Esophagus (tissue), 2 donors: ENCODE measurements around the gene GALNTL6. TPM values are rescaled to one million over a fixed set of nuclear protein-coding genes. Genes with fewer than 3 reads are reported as not detected.

Source experiments
- H3K27ac ChIP-seq, 2 donors: one replicate each; pipeline ENCODE4 v1.5.1; 2013; ENCODE audit warnings: low read depth in 2 of 2, mild to moderate bottlenecking in 2 of 2, inconsistent platforms in 1 of 2, low read length in 1 of 2, moderate library complexity in 1 of 2
- H3K27me3 ChIP-seq, 2 donors: one replicate each; pipeline ENCODE4 v1.6.1; 2013; ENCODE audit warnings: low read length in 2 of 2, control low read depth in 1 of 2, mild to moderate bottlenecking in 1 of 2; ENCODE audit not compliant: insufficient read depth in 2 of 2, control insufficient read depth in 1 of 2
- H3K36me3 ChIP-seq, 2 donors: one replicate each; pipeline ENCODE4 v1.6.1; 2013; ENCODE audit warnings: low read length in 1 of 2; ENCODE audit not compliant: control insufficient read depth in 2 of 2, insufficient read depth in 2 of 2
- H3K4me1 ChIP-seq, 2 donors: one replicate each; pipeline ENCODE4 v1.6.1; 2013; ENCODE audit warnings: low read length in 1 of 2; ENCODE audit not compliant: control insufficient read depth in 2 of 2, insufficient read depth in 2 of 2
- H3K4me3 ChIP-seq, 2 donors: one replicate each; pipeline ENCODE4 v1.5.1; 2013; ENCODE audit warnings: low read length in 2 of 2, mild to moderate bottlenecking in 2 of 2, low read depth in 1 of 2, moderate library complexity in 1 of 2
- H3K9me3 ChIP-seq, 2 donors: one replicate each; pipeline ENCODE4 v1.6.1; 2013; ENCODE audit warnings: mild to moderate bottlenecking in 2 of 2, low read depth in 1 of 2, low read length in 1 of 2, moderate library complexity in 1 of 2; ENCODE audit not compliant: control insufficient read depth in 2 of 2, insufficient read depth in 1 of 2
- WGBS, 2 donors: extraction: QIAGEN DNeasy Blood & Tissue Kit; methylation state at CpG; one replicate each; pipeline ENCODE4 v1.1.7; 2013; 5-methylcytosine and 5-hydroxymethylcytosine counted together
- polyA plus RNA-seq, 2 donors: library from polyadenylated mRNA; stranded (reverse); fragments of 200-250 nt; gene quantifications; one replicate each; pipeline ENCODE4 v1.2.3, GENCODE V29; 2013
- donor health status: healthy with polysubstance abuse.
- donor health status: Bipolar disorder and iron deficiency.

Gene GALNTL6
- polyA plus RNA-seq, 2 donors: not detected

GRCh38 chr4:171857302-171858012 is 44.3 kb downstream of the GALNTL6 start:
- H3K27me3 ChIP-seq: no peaks in the 10 kb centered on the region
- H3K4me1 ChIP-seq: no peaks in the 10 kb centered on the region
- no peak overlapping the region for H3K27ac ChIP-seq
- no peaks in the 10 kb centered on the region for H3K36me3 ChIP-seq
- no peak overlapping the region for H3K4me3 ChIP-seq
- 76 to 82% methylated on average over 3 of the region's 3 CpGs for WGBS, 2 donors
- peaks cover 0 to 2% of the 10 kb centered on the region in 2 donors for H3K9me3 ChIP-seq

- Histone ChIP-seq H3K4me1 (no peaks in the 10 kb centered on the region), H3K4me3 (no peak overlapping the region), H3K27ac (no peak overlapping the region), H3K36me3 (no peaks in the 10 kb centered on the region), H3K9me3 (no peaks in the 10 kb centered on the region), H3K27me3 (no peaks in the 10 kb centered on the region)
- WGBS, 2 donors: 68 to 73% methylated on average over 3 of the region's 3 CpGs
Measured at GRCh38 chr4:171875291-171875690, 62.1 kb downstream of the GALNTL6 start.

GRCh38 chr4:171876636-171877035 is 63.4 kb downstream of the GALNTL6 start:
- Histone ChIP-seq H3K4me3 (no peak overlapping the region), H3K9me3 (no peaks in the 10 kb centered on the region), H3K27ac (no peak overlapping the region), H3K27me3 (no peaks in the 10 kb centered on the region), H3K4me1 (no peaks in the 10 kb centered on the region), H3K36me3 (no peaks in the 10 kb centered on the region)
- WGBS, 2 donors: 62 to 67% methylated on average over 4 of the region's 4 CpGs

- no peak overlapping the region for H3K4me3 ChIP-seq
- H3K4me1 ChIP-seq: no peaks in the 10 kb centered on the region
- no peaks in the 10 kb centered on the region for H3K9me3 ChIP-seq
- H3K27ac ChIP-seq: no peak overlapping the region
- H3K36me3 ChIP-seq: no peaks in the 10 kb centered on the region
- no peaks in the 10 kb centered on the region for H3K27me3 ChIP-seq
- 71% methylated on average over 3 of the region's 3 CpGs for WGBS, 2 donors
Measured at GRCh38 chr4:171880136-171880535, 66.9 kb downstream of the GALNTL6 start.

GRCh38 chr4:171889681-171890080 is 76.5 kb downstream of the GALNTL6 start:
- Histone ChIP-seq H3K4me1 (no peaks in the 10 kb centered on the region), H3K9me3 (peaks cover 0 to 3% of the 10 kb centered on the region in 2 donors), H3K4me3 (no peak overlapping the region), H3K27me3 (no peaks in the 10 kb centered on the region), H3K27ac (no peak overlapping the region), H3K36me3 (no peaks in the 10 kb centered on the region)
- WGBS, 2 donors: 76 to 89% methylated on average over 3 of the region's 3 CpGs

GRCh38 chr4:171891038-171891437 is 77.8 kb downstream of the GALNTL6 start:
- H3K9me3 ChIP-seq: no peaks in the 10 kb centered on the region
- no peak overlapping the region for H3K27ac ChIP-seq
- 58 to 61% methylated on average over 2 of the region's 2 CpGs for WGBS, 2 donors
- no peaks in the 10 kb centered on the region for H3K36me3 ChIP-seq
- H3K27me3 ChIP-seq: no peaks in the 10 kb centered on the region
- H3K4me3 ChIP-seq: no peak overlapping the region
- no peaks in the 10 kb centered on the region for H3K4me1 ChIP-seq

- H3K9me3 ChIP-seq: no peaks in the 10 kb centered on the region
- H3K4me3 ChIP-seq: no peak overlapping the region
- H3K27ac ChIP-seq: no peak overlapping the region
- H3K36me3 ChIP-seq: no peaks in the 10 kb centered on the region
- H3K4me1 ChIP-seq: no peaks in the 10 kb centered on the region
- H3K27me3 ChIP-seq: no peaks in the 10 kb centered on the region
- WGBS, 2 donors: 63 to 70% methylated on average over 3 of the region's 3 CpGs
Measured at GRCh38 chr4:171896426-171896825, 83.2 kb downstream of the GALNTL6 start.

GRCh38 chr4:171919314-171919713 is 106.1 kb downstream of the GALNTL6 start:
- Histone ChIP-seq H3K9me3 (no peaks in the 10 kb centered on the region), H3K4me3 (no peak overlapping the region), H3K36me3 (no peaks in the 10 kb centered on the region), H3K4me1 (no peaks in the 10 kb centered on the region), H3K27me3 (no peaks in the 10 kb centered on the region), H3K27ac (no peak overlapping the region)
- 59 to 69% methylated on average over 2 of the region's 2 CpGs for WGBS, 2 donors

- no peaks in the 10 kb centered on the region for H3K36me3 ChIP-seq
- WGBS, 2 donors: 80 to 84% methylated on average over 3 of the region's 3 CpGs
- H3K4me1 ChIP-seq: no peaks in the 10 kb centered on the region
- H3K27me3 ChIP-seq: no peaks in the 10 kb centered on the region
- H3K9me3 ChIP-seq: no peaks in the 10 kb centered on the region
- H3K27ac ChIP-seq: no peak overlapping the region
- no peak overlapping the region for H3K4me3 ChIP-seq
Measured at GRCh38 chr4:171920901-171921300, 107.7 kb downstream of the GALNTL6 start.

GRCh38 chr4:171924746-171925376 is 111.7 kb downstream of the GALNTL6 start:
- Histone ChIP-seq H3K4me3 (no peak overlapping the region), H3K27me3 (no peaks in the 10 kb centered on the region), H3K9me3 (peaks cover 6% of the 10 kb centered on the region in 2 donors), H3K36me3 (no peaks in the 10 kb centered on the region), H3K27ac (no peak overlapping the region), H3K4me1 (no peaks in the 10 kb centered on the region)
- 60 to 66% methylated on average over 5 of the region's 5 CpGs for WGBS, 2 donors
